Osteoblast (primary cell): ENCODE data around the gene OXNAD1. TPM values are rescaled to one million over a fixed set of nuclear protein-coding genes. Genes with fewer than 3 reads are reported as not detected.

Experiments used
- DNase-seq: peaks from one replicate; pipeline ENCODE4 v3.0.0; 2011; ENCODE audit warnings: low spot score, mixed read lengths; ENCODE audit not compliant: insufficient read length; ENCODE audit errors: missing footprints
- H2AFZ ChIP-seq: 2 replicates; pipeline ENCODE4 v1.6.0; 2011; ENCODE audit warnings: mild to moderate bottlenecking, low read length
- H3K27ac ChIP-seq: 2 replicates; pipeline ENCODE4 v1.5.1; 2011; ENCODE audit warnings: mild to moderate bottlenecking, low read depth, low read length, moderate library complexity
- H3K27me3 ChIP-seq: 2 replicates; pipeline ENCODE4 v1.6.0; 2012; ENCODE audit warnings: mild to moderate bottlenecking, control low read depth, inconsistent platforms, low read length, moderate library complexity; ENCODE audit not compliant: insufficient read depth
- H3K36me3 ChIP-seq: 2 replicates; pipeline ENCODE4 v1.5.1; 2011; ENCODE audit warnings: mild to moderate bottlenecking, low read length, control low read depth, moderate library complexity; ENCODE audit not compliant: insufficient read depth
- H3K4me1 ChIP-seq: 2 replicates; pipeline ENCODE4 v1.5.1; 2011; ENCODE audit warnings: mild to moderate bottlenecking, low read length, control low read depth, moderate library complexity; ENCODE audit not compliant: insufficient read depth
- H3K4me2 ChIP-seq: 2 replicates; pipeline ENCODE4 v1.6.0; 2011; ENCODE audit warnings: mild to moderate bottlenecking, low read length; ENCODE audit not compliant: insufficient read depth
- H3K4me3 ChIP-seq: fragments of 200-600 bp; sonication (generic); 3 replicates; pipeline ENCODE4 v1.5.1; 2012; ENCODE audit warnings: mild to moderate bottlenecking, low read length, inconsistent platforms; ENCODE audit not compliant: insufficient read depth
- H3K79me2 ChIP-seq: 2 replicates; pipeline ENCODE4 v1.6.0; 2012; ENCODE audit warnings: mild to moderate bottlenecking, low read length, control low read depth, inconsistent platforms; ENCODE audit not compliant: insufficient read depth
- H3K9me3 ChIP-seq: 2 replicates; pipeline ENCODE4 v1.5.1; 2011; ENCODE audit warnings: low read depth, low read length, control low read depth
- H4K20me1 ChIP-seq: 2 replicates; pipeline ENCODE4 v1.6.0; 2012; ENCODE audit warnings: mild to moderate bottlenecking, low read length, control low read depth; ENCODE audit not compliant: insufficient read depth
- CTCF ChIP-seq: IDR thresholded peaks from 2 replicates; pipeline ENCODE4 v1.5.1; 2011; ENCODE audit warnings: mild to moderate bottlenecking, low read depth, low read length, moderate library complexity; ENCODE audit errors: extremely low read depth
- total RNA-seq: library from RNA; depleted of rRNA; stranded (reverse); fragments of >200 nt; gene quantifications from 2 replicates; pipeline ENCODE4 v1.2.3, GENCODE V29; 2012

OXNAD1 gene
- total RNA-seq, 1 donor, result 11.9 TPM

GRCh38 chr3:16241225-16241624, 23.8 kb upstream of the OXNAD1 start:
- H3K36me3 ChIP-seq, result no peaks in the 10 kb centered on the region
- no peaks in the 10 kb centered on the region for H3K79me2 ChIP-seq
- H3K27ac ChIP-seq, result no peak overlapping the region
- no peaks in the 10 kb centered on the region for H3K9me3 ChIP-seq
- no peak for TF ChIP-seq CTCF
- H3K4me3 ChIP-seq, result no peak overlapping the region
- no peaks in the 10 kb centered on the region for H3K27me3 ChIP-seq
- no peak overlapping the region for H3K4me2 ChIP-seq
- no peak for DNase-seq
- H4K20me1 ChIP-seq, result no peaks in the 10 kb centered on the region
- no peak overlapping the region for H2AFZ ChIP-seq
- peaks cover 25% of the 10 kb centered on the region for H3K4me1 ChIP-seq

GRCh38 chr3:16242177-16242576, 22.8 kb upstream of the OXNAD1 start:
- H3K27me3 ChIP-seq, result no peaks in the 10 kb centered on the region
- no peak for TF ChIP-seq CTCF
- H3K79me2 ChIP-seq, result no peaks in the 10 kb centered on the region
- H3K9me3 ChIP-seq, result no peaks in the 10 kb centered on the region
- no peaks in the 10 kb centered on the region for H4K20me1 ChIP-seq
- no peaks in the 10 kb centered on the region for H3K36me3 ChIP-seq
- peaks cover 25% of the 10 kb centered on the region for H3K4me1 ChIP-seq
- H3K4me3 ChIP-seq, result no peak overlapping the region
- no peak overlapping the region for H3K27ac ChIP-seq
- no peak overlapping the region for H2AFZ ChIP-seq
- DNase-seq, result no peak
- H3K4me2 ChIP-seq, result no peak overlapping the region

- no peaks in the 10 kb centered on the region for H3K36me3 ChIP-seq
- no peaks in the 10 kb centered on the region for H3K9me3 ChIP-seq
- H3K4me2 ChIP-seq, result peak overlapping the region; percentile 53
- DNase-seq, result no peak
- no peaks in the 10 kb centered on the region for H4K20me1 ChIP-seq
- H2AFZ ChIP-seq, result peak overlapping the region; percentile 2
- H3K27me3 ChIP-seq, result no peaks in the 10 kb centered on the region
- TF ChIP-seq CTCF, result no peak
- H3K4me3 ChIP-seq, result no peak overlapping the region
- no peaks in the 10 kb centered on the region for H3K79me2 ChIP-seq
- H3K4me1 ChIP-seq, result peaks cover 25% of the 10 kb centered on the region
- no peak overlapping the region for H3K27ac ChIP-seq
Observed at GRCh38 chr3:16243706-16244490, 21.1 kb upstream of the OXNAD1 start.

- no peak for DNase-seq
- Histone ChIP-seq H3K4me1 (peaks cover 14% of the 10 kb centered on the region), H3K36me3 (no peaks in the 10 kb centered on the region), H2AFZ (no peak overlapping the region), H3K27ac (no peak overlapping the region), H3K27me3 (no peaks in the 10 kb centered on the region), H3K4me2 (no peak overlapping the region), H3K9me3 (no peaks in the 10 kb centered on the region), H4K20me1 (no peaks in the 10 kb centered on the region), H3K79me2 (no peaks in the 10 kb centered on the region), H3K4me3 (no peak overlapping the region)
- no peak for TF ChIP-seq CTCF
Observed at GRCh38 chr3:16245609-16246008, 19.4 kb upstream of the OXNAD1 start.
